CD14-positive monocyte (primary cell): ENCODE results near the gene IL9. TPM values are rescaled to one million over a fixed set of nuclear protein-coding genes. Genes with fewer than 3 reads are reported as not detected.

Experiments
- DNase-seq, 3 donors: peaks; one replicate each; pipeline ENCODE4 v3.0.0-alpha.2; 2011 to 2022
- H2AFZ ChIP-seq: 2 replicates; pipeline ENCODE4 v1.6.0; 2012; ENCODE audit warnings: mild to moderate bottlenecking, low read depth, low read length, inconsistent platforms; ENCODE audit not compliant: insufficient read depth, poor library complexity, severe bottlenecking
- H3K27ac ChIP-seq, 2 donors: 1 replicate in 1 of 2; 2 replicates in 1 of 2; pipeline ENCODE4 v1.5.1; 2012 to 2013; ENCODE audit warnings: low read length in 2 of 2, control low read depth in 1 of 2, inconsistent platforms in 1 of 2, low read depth in 1 of 2, mild to moderate bottlenecking in 1 of 2
- H3K27me3 ChIP-seq, 2 donors: one replicate each; pipeline versions ENCODE4 v1.6.0 to v1.6.1; 2011 to 2013; ENCODE audit warnings: low read length in 2 of 2; ENCODE audit not compliant: control insufficient read depth in 2 of 2, insufficient read depth in 2 of 2
- H3K36me3 ChIP-seq, 2 donors: replicated peaks in 1 of 2; 1 replicate in 1 of 2; 2 replicates in 1 of 2; pipeline versions ENCODE4 v1.5.1 to v1.6.1; 2012 to 2013; ENCODE audit warnings: low read length in 2 of 2, control low read depth in 1 of 2, inconsistent platforms in 1 of 2, mild to moderate bottlenecking in 1 of 2; ENCODE audit not compliant: insufficient read depth in 2 of 2, control insufficient read depth in 1 of 2
- H3K4me1 ChIP-seq, 2 donors: 1 replicate in 1 of 2; 2 replicates in 1 of 2; pipeline versions ENCODE4 v1.5.1 to v1.6.1; 2012 to 2013; ENCODE audit warnings: low read length in 2 of 2, control low read depth in 1 of 2, inconsistent platforms in 1 of 2, mild to moderate bottlenecking in 1 of 2, moderate library complexity in 1 of 2; ENCODE audit not compliant: insufficient read depth in 2 of 2, control insufficient read depth in 1 of 2
- H3K4me2 ChIP-seq: replicated peaks from 2 replicates; pipeline ENCODE3; 2012; ENCODE audit warnings: low read length, moderate library complexity, mild to moderate bottlenecking; ENCODE audit not compliant: poor library complexity, severe bottlenecking; ENCODE audit errors: extremely low read depth
- H3K4me3 ChIP-seq, 3 experiments: fragments of 200-600 bp in 1 of 3; sonication (generic) in 1 of 3; replicated peaks in 1 of 3; 1 replicate in 2 of 3; 2 replicates in 1 of 3; pipeline ENCODE4 v1.5.1; 2011 to 2013; ENCODE audit warnings: low read length in 3 of 3, mild to moderate bottlenecking in 3 of 3, control low read depth in 2 of 3, low read depth in 2 of 3, inconsistent platforms in 1 of 3, moderate library complexity in 1 of 3
- H3K79me2 ChIP-seq: 2 replicates; pipeline ENCODE4 v1.6.0; 2012; ENCODE audit warnings: mild to moderate bottlenecking, control low read depth, inconsistent platforms, low read length, moderate library complexity; ENCODE audit not compliant: insufficient read depth
- H3K9ac ChIP-seq: 2 replicates; pipeline ENCODE4 v1.6.0; 2017; ENCODE audit warnings: low read length, mild to moderate bottlenecking; ENCODE audit not compliant: insufficient read depth, poor library complexity, severe bottlenecking
- H3K9me3 ChIP-seq, 2 donors: replicated peaks in 1 of 2; 1 replicate in 1 of 2; 2 replicates in 1 of 2; pipeline versions ENCODE4 v1.5.1 to v1.6.1; 2012 to 2013; ENCODE audit warnings: low read length in 2 of 2, control low read depth in 1 of 2; ENCODE audit not compliant: control insufficient read depth in 1 of 2, insufficient read depth in 1 of 2
- H4K20me1 ChIP-seq: 2 replicates; pipeline ENCODE4 v1.6.0; 2012; ENCODE audit warnings: mild to moderate bottlenecking, low read length, control low read depth, moderate library complexity; ENCODE audit not compliant: insufficient read depth
- H3K27ac Mint-ChIP-seq, 7 donors: one replicate each; pipeline ENCODE4 v1.8.0; 2020; ENCODE audit warnings: mild to moderate bottlenecking in 7 of 7, mixed read lengths in 7 of 7, moderate library complexity in 6 of 7, inconsistent platforms in 2 of 7
- H3K27me3 Mint-ChIP-seq, 3 donors: one replicate each; pipeline ENCODE4 v1.8.0; 2021 to 2022; ENCODE audit warnings: low read depth in 3 of 3, mild to moderate bottlenecking in 3 of 3, mixed read lengths in 3 of 3, moderate library complexity in 3 of 3, inconsistent platforms in 1 of 3
- H3K36me3 Mint-ChIP-seq, 2 donors: one replicate each; pipeline ENCODE4 v1.8.0; 2020; ENCODE audit warnings: mixed read lengths in 2 of 2, inconsistent platforms in 1 of 2, mild to moderate bottlenecking in 1 of 2
- H3K4me1 Mint-ChIP-seq: one replicate; pipeline ENCODE4 v1.8.0; 2020; ENCODE audit warnings: mild to moderate bottlenecking, mixed read lengths
- H3K4me3 Mint-ChIP-seq, 2 donors: one replicate each; pipeline ENCODE4 v1.8.0; 2020; ENCODE audit warnings: mild to moderate bottlenecking in 2 of 2, mixed read lengths in 2 of 2, moderate library complexity in 1 of 2
- H3K9me3 Mint-ChIP-seq, 7 donors: one replicate each; pipeline ENCODE4 v1.8.0; 2020 to 2022; ENCODE audit warnings: mixed read lengths in 7 of 7, mild to moderate bottlenecking in 6 of 7, moderate library complexity in 6 of 7, inconsistent platforms in 2 of 7
- WGBS: methylation state at CpG from one replicate; pipeline ENCODE4 v1.1.5; 2013; ENCODE audit warnings: missing lambda C conversion rate; ENCODE audit not compliant: insufficient coverage; 5-methylcytosine and 5-hydroxymethylcytosine counted together
- intact Hi-C, 2 donors: fragments of 100-400 bp; cut with micrococcal nuclease; formaldehyde crosslinking; loops; one replicate each; pipeline versions ENCODE4 v1.15.0 to v1.15.1; 2023
- polyA plus RNA-seq, 3 donors: library from polyadenylated mRNA; depleted of rRNA in 1 of 3; unstranded in 2 of 3; stranded (reverse) in 1 of 3; fragments of 300-500 nt in 2 of 3; fragments of >200 nt in 1 of 3; fragmentation: Illumina TruSeq in 2 of 3; gene quantifications; 1 replicate in 2 of 3; 2 replicates in 1 of 3; pipeline ENCODE4 v1.2.3, GENCODE V29; 2012 to 2021
- TF ChIP-seq, protein P1 (sequence below): fragments of 200-600 bp; IDR thresholded peaks from one replicate; pipeline ENCODE4 v1.8.0; 2022; ENCODE audit warnings: antibody characterized with exemption, mild to moderate bottlenecking

IL9 gene
- polyA plus RNA-seq, 3 donors: not detected

DNA sequence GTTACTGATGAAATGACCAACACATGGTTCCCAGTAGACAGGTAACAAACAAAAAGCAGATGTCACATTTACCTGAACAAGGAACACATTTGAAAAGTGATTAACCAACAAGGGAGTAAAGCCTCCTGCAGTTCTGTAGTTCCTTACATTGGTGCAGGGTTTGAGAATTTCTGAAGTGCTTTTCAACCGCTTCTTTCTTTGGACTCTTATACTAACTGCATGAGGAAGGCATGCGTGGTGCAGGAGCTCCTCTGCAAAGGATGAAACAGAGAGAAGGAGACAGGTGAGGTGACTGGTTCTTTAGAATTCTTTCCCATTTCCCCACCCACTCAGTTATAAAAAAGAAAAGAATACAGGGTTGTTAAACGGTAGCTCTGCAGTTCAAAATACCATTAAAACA lies 4.6 kb upstream of the IL9 start:
- Histone ChIP-seq H3K4me3 (no peak overlapping the region), H3K9ac (no peak overlapping the region), H3K9me3 (no peaks in the 10 kb centered on the region), H3K4me1 (no peaks in the 10 kb centered on the region), H3K27me3 (peaks cover 19 to 23% of the 10 kb centered on the region in 2 donors), H3K4me2 (no peak overlapping the region), H3K27ac (no peak overlapping the region), H2AFZ (no peak overlapping the region), H4K20me1 (no peaks in the 10 kb centered on the region), H3K36me3 (no peaks in the 10 kb centered on the region), H3K79me2 (no peaks in the 10 kb centered on the region)
- TF ChIP-seq, protein P1, sequence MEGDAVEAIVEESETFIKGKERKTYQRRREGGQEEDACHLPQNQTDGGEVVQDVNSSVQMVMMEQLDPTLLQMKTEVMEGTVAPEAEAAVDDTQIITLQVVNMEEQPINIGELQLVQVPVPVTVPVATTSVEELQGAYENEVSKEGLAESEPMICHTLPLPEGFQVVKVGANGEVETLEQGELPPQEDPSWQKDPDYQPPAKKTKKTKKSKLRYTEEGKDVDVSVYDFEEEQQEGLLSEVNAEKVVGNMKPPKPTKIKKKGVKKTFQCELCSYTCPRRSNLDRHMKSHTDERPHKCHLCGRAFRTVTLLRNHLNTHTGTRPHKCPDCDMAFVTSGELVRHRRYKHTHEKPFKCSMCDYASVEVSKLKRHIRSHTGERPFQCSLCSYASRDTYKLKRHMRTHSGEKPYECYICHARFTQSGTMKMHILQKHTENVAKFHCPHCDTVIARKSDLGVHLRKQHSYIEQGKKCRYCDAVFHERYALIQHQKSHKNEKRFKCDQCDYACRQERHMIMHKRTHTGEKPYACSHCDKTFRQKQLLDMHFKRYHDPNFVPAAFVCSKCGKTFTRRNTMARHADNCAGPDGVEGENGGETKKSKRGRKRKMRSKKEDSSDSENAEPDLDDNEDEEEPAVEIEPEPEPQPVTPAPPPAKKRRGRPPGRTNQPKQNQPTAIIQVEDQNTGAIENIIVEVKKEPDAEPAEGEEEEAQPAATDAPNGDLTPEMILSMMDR: no peak
- H3K27me3 Mint-ChIP-seq: peaks cover 13 to 63% (median 23%) of the 10 kb centered on the region in 3 donors
- no CpG with 5 or more reads among the region's 3 CpGs for WGBS
- no peaks in the 10 kb centered on the region for H3K4me1 Mint-ChIP-seq
- no peaks in the 10 kb centered on the region for H3K9me3 Mint-ChIP-seq
- no peak overlapping the region for H3K27ac Mint-ChIP-seq
- no peaks in the 10 kb centered on the region for H3K36me3 Mint-ChIP-seq
- H3K4me3 Mint-ChIP-seq: no peak overlapping the region
- intact Hi-C loops: no loop called here
- no peak for DNase-seq

- 80% methylated on average over 1 of the region's 6 CpGs for WGBS
- Histone ChIP-seq H3K4me2 (no peak overlapping the region), H3K9ac (no peak overlapping the region), H3K9me3 (no peaks in the 10 kb centered on the region), H3K79me2 (no peaks in the 10 kb centered on the region), H3K36me3 (no peaks in the 10 kb centered on the region), H2AFZ (no peak overlapping the region), H3K27ac (no peak overlapping the region), H3K4me1 (no peaks in the 10 kb centered on the region), H4K20me1 (no peaks in the 10 kb centered on the region), H3K4me3 (no peak overlapping the region), H3K27me3 (peaks cover 26 to 31% of the 10 kb centered on the region in 2 donors)
- Mint-ChIP-seq H3K9me3 (no peaks in the 10 kb centered on the region), H3K4me1 (no peaks in the 10 kb centered on the region), H3K4me3 (no peak overlapping the region), H3K27me3 (peaks cover 20 to 60% (median 25%) of the 10 kb centered on the region in 3 donors), H3K36me3 (no peaks in the 10 kb centered on the region), H3K27ac (no peak overlapping the region)
- no peak for DNase-seq
- TF ChIP-seq, protein P1: no peak
- intact Hi-C loops: no loop called here
Measured at GRCh38 chr5:135898651-135899050, 3.0 kb upstream of the IL9 start.
